HG02840 (cell line): ENCODE results near the gene PLS1.

Experiments used
- ATAC-seq: cut with Tn5 transposase; IDR thresholded peaks from one replicate; pipeline ENCODE4 v1.9.1; 2021; ENCODE audit warnings: mild to moderate bottlenecking, moderate library complexity, moderate number of reproducible peaks; ENCODE audit not compliant: unreplicated experiment, low FRiP score

PLS1 gene

GRCh38 chr3:142636050-142636449, 39.9 kb downstream of the PLS1 start:
- no peak for ATAC-seq

GRCh38 chr3:142636664-142637063, 40.5 kb downstream of the PLS1 start:
- ATAC-seq = no peak

GRCh38 chr3:142638291-142638690, 42.1 kb downstream of the PLS1 start:
- ATAC-seq = no peak

- ATAC-seq = no peak
Observed at GRCh38 chr3:142641504-142641903, 45.3 kb downstream of the PLS1 start.

- no peak for ATAC-seq
Observed at GRCh38 chr3:142642956-142643355, 46.8 kb downstream of the PLS1 start.

GRCh38 chr3:142644502-142644901, 48.3 kb downstream of the PLS1 start:
- ATAC-seq = no peak

GRCh38 chr3:142645236-142645793, 49.1 kb downstream of the PLS1 start:
- ATAC-seq = no peak

- no peak for ATAC-seq
Observed at GRCh38 chr3:142646020-142646785, 50.0 kb downstream of the PLS1 start.

- ATAC-seq = no peak
Observed at GRCh38 chr3:142647856-142648255, 51.7 kb downstream of the PLS1 start.

GRCh38 chr3:142648950-142649349, 52.8 kb downstream of the PLS1 start:
- ATAC-seq = no peak

GRCh38 chr3:142650001-142650693, 54.0 kb downstream of the PLS1 start:
- no peak for ATAC-seq

GRCh38 chr3:142651711-142652110, 55.5 kb downstream of the PLS1 start:
- ATAC-seq = no peak

GRCh38 chr3:142652826-142653292, 56.7 kb downstream of the PLS1 start:
- no peak for ATAC-seq

- ATAC-seq = no peak
Observed at GRCh38 chr3:142656575-142656974, 60.4 kb downstream of the PLS1 start.

- no peak for ATAC-seq
Observed at GRCh38 chr3:142657033-142657432, 60.8 kb downstream of the PLS1 start.

GRCh38 chr3:142660383-142660782, 64.2 kb downstream of the PLS1 start:
- ATAC-seq = no peak

GRCh38 chr3:142660893-142661292, 64.7 kb downstream of the PLS1 start:
- ATAC-seq = no peak

GRCh38 chr3:142663865-142664264, 67.7 kb downstream of the PLS1 start:
- ATAC-seq = no peak

GRCh38 chr3:142664311-142664710, 68.1 kb downstream of the PLS1 start:
- ATAC-seq = no peak

GRCh38 chr3:142664819-142665218, 68.6 kb downstream of the PLS1 start:
- no peak for ATAC-seq

GRCh38 chr3:142670120-142670519, 73.9 kb downstream of the PLS1 start:
- ATAC-seq = no peak

- ATAC-seq = no peak
Observed at GRCh38 chr3:142676151-142676550, 80.0 kb downstream of the PLS1 start.
